Activated CD4-positive, alpha-beta T cell treated with anti-CD3 and anti-CD28 coated beads for 1 hour (primary cell): ENCODE measurements around the gene KHK.

ENCODE experiments used
- DNase-seq: peaks from one replicate; pipeline ENCODE4 v3.0.0-alpha.2; 2020

Gene KHK

DNA sequence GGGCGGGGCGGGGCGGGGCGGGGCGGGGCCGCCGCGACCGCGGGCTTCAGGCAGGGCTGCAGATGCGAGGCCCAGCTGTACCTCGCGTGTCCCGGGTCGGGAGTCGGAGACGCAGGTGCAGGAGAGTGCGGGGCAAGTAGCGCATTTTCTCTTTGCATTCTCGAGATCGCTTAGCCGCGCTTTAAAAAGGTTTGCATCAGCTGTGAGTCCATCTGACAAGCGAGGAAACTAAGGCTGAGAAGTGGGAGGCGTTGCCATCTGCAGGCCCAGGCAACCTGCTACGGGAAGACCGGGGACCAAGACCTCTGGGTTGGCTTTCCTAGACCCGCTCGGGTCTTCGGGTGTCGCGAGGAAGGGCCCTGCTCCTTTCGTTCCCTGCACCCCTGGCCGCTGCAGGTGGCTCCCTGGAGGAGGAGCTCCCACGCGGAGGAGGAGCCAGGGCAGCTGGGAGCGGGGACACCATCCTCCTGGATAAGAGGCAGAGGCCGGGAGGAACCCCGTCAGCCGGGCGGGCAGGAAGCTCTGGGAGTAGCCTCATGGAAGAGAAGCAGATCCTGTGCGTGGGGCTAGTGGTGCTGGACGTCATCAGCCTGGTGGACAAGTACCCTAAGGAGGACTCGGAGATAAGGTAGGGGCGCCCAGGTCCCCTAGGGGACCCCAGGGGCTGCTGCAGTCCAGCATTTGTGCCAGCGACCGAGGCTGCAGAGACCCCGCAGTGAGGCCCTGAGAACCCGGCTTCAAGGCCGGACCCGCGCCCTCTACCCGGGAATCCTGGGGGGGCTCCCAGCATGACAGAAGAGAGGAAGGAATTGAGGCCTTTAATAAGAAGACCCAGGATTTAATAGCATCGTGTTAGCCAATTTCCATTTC lies at the start of gene KHK:
Gene KHK (plus strand): TSS at position 49 of the 870 bp plus-strand sequence. CDS start 488 bp downstream, at position 537.
- DNase-seq, result no peak

DNA sequence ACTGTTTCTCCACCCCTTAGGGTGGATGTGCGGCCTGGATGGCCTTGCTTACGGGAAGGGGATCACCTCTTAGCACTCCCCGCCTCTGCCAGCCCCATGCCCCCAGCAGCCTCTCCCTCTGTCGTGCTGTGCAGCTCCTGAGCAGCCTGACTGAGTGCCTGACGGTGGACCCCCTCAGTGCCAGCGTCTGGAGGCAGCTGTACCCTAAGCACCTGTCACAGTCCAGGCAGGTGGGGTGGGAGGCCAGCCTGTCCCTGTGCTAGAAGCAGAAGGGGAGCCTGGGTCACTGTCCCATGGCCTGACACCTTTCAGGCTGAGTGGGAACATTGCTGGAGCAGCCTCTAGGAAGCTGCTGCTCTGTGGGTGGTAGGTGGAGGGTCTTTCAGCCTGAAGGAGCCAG lies 48.6 kb upstream of the KHK start:
- no peak for DNase-seq

DNA sequence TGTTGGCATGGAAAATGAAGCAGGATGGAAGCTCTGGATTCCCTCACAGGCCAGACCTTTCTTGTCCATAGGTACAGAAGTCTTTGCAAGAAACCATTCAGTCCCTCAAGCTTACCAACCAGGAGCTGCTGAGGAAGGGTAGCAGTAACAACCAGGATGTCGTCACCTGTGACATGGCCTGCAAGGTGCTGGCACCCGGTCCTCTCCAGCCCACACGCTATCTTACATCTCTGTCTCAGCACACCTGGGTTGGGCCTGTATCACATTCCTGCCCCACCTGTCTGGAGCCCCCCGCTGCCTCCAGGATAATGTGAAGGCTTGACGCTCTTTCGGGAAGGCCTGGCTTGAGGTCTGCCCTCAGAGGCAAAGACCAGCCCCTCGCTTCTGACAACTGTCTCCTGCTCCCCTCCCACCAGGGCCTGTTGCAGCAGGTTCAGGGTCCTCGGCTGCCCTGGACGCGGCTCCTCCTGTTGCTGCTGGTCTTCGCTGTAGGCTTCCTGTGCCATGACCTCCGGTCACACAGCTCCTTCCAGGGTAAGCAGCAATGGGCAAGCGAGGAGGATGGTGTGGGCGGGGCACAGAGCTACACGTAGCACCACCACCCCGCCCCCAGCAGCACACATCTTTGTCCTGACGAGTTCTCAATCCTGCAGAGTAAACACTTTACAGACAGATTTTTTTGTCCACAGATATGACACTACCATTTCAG lies 47.8 kb upstream of the KHK start:
- no peak for DNase-seq

DNA sequence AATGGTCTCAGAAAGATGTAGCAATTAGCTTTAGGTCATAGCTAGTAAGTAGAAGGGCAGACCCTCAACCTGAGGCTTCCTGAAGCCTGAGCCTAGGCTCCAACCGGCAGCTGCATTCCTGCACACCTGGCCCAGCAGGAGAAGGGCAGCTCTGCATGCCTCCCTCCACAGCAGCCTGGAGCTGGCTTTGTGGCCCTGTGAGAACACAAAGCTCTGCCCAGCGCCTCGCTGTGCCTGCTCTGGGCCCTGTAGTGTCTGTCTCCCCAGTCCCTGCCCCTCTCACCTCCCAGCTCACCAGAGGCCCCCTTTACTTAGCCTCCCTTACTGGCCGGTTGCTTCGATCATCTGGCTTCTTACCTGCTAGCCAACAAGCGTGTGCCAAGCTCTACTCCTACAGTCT lies 47.1 kb upstream of the KHK start:
- DNase-seq, result no peak

DNA sequence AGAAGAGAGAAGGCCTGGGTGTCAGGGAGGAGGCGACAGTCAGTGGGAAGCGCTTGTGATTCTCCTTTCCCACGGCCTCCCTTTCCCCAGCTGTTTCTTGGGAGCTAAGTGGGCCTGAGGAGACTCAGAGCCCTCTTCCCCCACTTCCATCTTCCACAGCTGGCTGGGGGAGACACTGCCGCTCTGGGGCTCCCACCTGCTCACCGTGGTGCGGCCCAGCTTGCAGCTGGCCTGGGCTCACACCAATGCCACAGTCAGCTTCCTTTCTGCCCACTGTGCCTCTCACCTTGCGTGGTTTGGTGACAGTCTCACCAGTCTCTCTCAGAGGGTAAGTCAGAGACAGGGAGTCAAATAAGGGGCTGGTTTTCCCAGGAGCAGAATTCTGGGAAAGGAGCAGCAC lies 46.7 kb upstream of the KHK start:
- DNase-seq, result no peak

DNA sequence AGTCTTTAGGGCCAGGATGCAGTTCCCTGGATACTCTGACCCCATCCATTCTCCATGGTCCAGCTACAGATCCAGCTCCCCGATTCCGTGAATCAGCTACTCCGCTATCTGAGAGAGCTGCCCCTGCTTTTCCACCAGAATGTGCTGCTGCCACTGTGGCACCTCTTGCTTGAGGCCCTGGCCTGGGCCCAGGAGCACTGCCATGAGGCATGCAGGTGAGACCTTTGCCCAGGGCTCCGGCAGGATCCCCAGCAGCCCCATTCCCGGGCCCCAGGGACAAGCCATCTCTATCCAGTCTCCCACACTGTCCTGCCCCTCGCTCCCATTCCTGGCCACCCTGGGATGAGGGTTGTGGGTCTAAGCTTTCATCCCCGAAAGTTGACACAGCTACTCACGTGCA lies 46.3 kb upstream of the KHK start:
- no peak for DNase-seq

DNA sequence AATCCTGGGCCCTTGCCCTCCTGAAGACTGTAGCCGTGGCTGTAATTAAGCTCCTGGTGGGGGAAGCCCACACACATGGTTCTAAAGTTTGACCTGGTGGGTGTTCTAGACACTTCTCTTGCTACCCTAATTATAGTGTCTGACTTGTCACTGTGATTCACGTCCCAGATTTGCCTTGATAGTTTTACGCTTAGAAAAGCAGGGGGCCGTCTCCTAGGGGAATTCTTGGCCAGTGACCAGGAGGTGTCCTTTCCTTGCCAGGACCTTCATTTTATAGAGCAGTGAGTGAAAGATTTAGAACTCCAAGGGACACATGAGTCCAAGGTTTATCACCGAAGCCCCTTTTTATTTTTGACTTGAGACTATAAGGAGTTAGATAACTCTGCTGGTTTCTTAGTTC lies 44.8 kb upstream of the KHK start:
- DNase-seq, result no peak

DNA sequence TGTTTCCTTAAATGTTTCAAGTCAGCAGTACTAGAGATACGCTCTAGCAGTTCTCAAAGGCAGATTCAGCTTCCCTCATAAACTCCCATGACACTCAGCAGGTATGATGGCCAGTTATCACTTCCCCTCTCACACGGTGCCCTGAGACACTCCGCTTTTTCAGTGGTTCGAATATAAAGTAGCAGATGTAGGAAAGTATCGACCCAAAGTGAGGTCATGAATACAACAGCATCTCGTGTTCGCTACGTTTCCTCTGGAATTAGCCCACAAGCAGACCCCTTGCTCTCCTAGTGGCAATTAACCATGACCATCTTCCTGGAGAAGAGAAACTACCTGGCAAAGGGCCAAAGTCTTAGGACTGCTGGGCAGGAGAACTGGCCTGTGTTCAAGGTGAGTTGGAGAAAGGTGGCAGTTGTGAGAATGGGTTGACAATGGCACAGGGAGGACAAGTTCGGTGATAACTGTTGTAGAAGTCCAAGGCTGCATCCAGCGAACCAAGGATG lies 44.4 kb upstream of the KHK start:
- no peak for DNase-seq

DNA sequence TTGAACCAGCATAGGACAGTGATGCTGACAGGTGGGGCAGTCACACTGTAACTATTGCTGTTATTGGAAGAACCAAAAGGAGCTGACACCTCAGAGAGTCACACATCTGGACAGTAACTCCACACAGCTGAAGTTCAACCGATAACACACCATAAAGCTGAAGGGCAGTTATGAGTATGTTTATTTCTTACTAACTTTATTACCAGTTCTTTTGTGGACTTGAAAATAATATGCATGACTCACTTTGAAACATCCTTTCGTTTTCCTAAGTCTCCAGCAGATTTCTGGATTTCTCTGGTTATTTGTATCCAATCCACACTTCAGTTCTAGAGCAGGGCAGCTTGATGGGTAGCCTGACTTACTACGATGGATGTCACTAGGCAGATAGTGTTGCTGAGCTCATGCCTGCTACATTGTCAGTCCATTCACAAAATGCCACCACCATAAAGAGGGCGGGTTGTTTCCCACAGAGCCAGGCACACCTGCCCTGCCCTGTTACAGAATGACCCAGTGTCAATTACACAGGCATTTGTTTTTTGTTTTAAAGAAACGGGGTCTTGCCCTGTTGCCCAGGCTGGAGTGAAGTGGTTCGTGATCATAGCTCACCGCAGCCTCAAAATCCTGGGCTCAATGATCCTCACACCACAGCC lies 43.5 kb upstream of the KHK start:
- DNase-seq, result no peak

DNA sequence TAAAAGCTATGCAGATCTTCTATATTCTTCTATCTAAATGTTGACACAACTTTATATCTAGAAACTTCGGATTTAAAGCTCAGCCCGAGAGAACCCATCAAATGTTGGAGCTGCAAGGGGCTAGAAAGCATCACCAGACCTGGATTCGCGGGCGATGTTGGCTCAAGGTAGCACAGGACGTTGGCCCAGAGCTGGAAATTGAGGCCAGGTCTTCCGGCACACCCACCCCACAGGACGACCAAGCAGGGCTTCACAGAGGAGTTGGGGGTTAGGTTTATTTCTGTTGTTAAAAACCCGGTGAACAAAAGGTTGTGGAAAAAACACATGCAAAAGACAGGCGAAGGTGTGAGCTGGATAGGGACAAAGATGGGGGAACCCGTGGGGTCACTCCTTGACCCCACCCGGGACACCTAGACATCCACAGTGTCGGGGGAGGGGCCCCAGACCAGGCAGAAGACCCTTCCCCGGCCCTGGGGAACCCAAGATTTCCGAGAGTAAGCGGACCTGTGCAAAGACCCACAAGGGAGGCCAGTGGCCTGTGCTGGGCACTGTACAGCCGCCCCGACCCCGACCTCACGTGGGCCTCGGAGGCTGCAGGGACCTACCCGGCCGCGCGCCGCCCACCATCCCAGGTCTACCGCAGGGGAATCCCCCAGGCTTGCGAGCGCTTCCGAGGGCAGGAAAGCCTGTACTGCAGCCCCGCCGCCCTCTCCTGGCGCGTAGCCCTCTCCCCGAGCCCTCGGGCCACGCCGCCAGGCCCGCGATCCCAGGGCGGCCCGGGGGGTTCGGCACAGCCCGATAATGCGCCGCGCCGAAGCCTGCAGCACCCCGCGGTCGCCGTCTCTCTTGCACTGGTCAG lies 36.9 kb upstream of the KHK start:
- DNase-seq, result peak; percentile 41

DNA sequence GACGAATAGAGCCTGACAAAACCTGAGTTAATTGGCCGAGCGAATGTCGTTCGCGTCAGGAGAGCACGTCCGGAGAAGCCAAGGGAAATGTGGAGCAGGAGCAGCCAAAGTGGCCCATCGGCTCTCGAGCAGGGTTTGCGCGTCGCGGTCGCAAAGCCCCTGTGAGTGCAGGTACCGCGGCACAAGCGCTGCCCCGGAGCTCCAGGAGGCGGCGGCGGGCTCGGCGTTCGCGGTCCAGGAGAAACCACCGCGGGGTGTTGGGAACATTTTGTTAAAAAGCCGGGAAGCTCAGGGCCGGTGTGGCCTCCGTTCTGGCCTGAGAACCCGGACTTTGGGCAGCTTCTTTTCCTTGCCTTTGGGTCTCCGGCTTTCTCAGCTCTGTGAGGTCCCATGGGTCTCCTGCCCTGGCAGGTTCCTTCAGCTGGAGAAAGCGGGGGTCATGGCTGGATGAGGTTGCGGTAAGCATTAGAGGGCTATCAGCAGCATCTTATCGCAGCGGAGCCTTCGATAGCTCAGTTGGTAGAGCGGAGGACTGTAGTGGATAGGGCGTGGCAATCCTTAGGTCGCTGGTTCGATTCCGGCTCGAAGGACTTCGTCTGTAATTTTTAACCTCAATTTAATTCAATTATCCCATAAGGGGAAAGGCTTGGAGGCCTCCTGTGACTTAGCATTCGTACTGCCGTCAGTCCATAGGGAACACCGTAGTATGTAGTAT lies 36.1 kb upstream of the KHK start:
- peak; percentile 90 for DNase-seq

DNA sequence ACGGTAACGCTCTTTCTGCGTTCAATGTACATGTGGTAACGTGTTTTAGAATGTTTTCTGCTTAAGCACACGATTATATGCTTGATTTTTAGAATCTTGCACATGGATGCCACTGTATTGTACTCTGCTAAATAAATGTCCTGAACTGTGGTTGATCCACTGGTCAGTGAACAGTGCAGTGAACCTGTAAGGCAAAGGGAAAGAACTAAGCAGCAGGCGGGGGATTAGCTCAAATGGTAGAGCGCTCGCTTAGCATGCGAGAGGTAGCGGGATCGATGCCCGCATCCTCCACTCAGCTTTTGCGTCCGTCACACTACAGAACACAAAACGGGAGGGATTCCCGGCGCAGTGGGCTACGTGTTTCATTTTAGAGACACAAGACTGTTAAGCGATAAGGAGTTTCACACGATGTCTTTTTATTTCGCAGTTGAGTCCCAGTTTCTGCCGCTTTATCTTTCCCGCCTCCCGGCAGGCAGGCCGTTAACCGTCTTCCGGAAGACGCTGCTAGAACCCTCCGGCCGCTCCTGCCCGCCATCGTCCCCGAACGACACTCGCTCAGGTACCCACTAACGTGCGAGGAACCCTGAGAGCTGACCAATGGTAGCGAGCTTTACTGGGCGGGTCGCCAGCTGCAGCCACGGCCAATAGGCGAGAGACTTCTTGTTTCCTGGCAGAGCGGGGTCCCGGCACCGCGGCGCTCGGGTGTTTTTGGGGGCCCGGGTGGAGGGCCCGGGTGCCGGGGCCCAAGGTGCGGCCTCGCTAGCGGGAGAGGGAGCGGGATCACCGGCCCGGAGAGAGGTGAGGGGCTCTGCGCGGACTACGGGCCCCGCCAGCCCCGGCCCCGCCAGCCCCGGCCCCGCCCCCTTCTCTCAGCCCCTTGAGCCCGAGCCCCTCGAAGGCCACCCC lies 35.3 kb upstream of the KHK start, which contains the start of gene AGBL5:
Gene AGBL5 (plus strand): TSS at position 673 of the 906 bp plus-strand sequence. CDS start 1,291 bp downstream, outside the sequence.
- peak; percentile 95 for DNase-seq

DNA sequence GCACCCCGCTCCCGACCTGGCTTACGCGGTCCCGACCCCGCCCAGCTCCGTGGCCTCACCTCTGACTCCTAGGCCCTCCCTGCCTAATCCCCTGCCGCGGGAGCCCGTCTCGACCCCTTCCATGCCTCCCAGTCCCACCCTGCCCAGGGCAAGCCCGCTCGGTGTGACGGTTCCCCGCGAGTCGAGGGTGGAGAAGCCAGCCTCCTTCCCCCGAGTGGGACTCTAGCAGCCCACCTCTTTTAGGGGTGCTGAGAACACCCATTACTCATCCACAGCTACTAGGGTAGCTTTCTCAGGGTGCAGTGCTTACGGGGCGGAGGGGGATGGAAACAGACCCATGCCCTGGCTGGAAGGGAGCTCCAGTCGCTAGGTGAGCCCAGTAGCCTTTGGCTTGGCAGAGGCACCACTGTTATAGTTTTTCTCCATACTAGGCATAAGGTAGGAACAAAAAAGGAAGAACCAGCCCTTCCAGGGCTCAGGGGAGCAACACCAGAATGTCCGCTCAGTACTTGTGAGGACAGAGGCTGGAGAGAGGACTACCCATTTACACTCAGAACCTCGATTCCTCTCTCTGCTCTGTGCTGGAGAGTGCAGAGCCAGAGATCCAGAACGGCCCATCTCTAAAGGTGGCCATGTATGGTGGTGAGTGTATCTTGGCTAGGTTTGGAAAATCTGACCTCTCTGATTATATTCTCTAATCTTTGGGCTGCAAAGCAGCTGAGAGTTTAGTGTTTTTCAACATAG lies 34.5 kb upstream of the KHK start:
- no peak for DNase-seq

DNA sequence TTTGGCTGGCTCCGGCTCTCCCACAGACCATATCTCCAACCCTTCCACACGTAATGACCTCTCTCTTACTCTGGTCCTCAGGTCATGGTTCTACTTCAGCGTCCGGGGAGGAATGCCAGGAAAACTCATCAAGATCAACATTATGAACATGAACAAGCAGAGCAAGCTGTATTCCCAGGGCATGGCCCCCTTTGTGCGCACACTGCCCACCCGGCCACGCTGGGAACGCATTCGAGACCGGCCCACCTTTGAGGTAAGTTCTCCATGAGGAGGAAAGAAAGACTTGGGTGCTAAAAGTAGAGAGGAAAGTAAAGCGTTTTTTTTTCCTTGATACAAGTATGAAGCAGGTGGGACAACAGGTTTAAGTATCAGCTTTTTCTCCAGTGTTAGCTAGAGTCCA lies 33.3 kb upstream of the KHK start:
- DNase-seq, result no peak

DNA sequence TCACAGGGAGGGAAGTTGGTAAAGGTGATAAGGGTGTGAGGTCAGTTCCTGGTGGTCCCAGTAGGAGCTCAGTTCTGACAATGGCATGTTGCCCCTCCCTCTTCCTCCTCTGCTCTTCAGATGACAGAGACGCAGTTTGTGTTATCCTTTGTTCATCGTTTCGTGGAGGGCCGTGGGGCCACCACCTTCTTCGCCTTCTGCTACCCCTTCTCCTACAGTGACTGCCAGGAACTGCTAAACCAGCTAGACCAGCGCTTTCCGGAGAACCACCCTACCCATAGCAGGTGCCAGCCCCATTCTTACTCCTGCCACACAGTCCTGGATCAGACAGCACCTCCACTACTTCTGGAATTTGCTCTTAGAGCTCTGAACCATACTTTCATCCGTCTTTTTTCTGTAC lies 32.8 kb upstream of the KHK start:
- no peak for DNase-seq

DNA sequence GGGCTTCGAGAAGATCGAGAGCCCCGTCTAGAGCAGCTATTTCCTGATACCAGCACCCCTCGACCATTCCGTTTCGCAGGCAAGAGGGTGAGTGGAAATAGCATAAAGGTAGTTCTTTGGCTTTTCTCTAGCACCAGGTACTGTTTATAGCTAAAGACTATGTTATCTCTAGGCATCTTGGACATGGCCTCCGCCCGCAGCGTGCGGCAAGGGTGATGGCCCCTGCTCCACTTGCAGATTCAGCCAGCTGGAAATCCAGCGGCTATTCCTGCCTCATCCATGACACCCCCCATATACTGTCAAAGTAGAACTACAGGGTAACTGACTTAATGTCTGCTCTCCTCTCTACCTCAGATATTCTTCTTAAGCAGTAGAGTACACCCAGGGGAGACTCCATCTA lies 31.9 kb upstream of the KHK start:
- DNase-seq, result no peak

DNA sequence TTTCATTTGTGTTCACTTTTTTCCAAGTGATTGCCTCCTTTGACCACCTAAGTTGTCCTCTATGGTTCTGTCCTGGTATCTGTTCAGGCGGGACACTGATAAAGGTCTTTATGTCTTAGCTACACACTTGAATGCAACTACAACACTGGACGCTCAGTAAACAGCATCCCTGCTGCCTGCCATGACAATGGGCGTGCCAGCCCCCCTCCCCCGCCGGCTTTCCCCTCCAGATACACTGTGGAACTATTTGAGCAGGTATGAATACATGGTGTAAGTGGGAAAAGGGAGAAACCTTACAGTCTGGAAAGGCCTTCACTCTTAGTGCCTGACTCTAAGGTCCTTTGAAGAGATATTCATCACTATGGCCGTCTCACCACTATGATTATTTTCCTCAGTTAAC lies 29.4 kb upstream of the KHK start:
- DNase-seq, result no peak

DNA sequence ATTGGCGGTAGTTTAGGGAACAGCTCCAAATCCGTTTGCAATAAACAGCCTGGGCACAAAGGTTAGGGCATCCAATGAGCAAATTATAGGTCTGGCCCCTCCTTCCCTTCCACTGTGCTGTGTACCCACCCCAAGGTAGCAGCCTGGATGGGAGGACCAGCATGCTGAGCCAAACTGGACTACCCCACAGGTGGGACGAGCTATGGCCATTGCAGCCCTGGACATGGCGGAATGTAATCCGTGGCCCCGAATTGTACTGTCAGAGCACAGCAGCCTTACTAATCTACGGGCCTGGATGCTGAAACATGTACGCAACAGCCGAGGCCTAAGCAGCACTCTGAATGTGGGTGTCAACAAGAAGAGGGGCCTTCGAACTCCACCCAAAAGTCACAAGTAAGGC lies 28.4 kb upstream of the KHK start:
- DNase-seq, result no peak

DNA sequence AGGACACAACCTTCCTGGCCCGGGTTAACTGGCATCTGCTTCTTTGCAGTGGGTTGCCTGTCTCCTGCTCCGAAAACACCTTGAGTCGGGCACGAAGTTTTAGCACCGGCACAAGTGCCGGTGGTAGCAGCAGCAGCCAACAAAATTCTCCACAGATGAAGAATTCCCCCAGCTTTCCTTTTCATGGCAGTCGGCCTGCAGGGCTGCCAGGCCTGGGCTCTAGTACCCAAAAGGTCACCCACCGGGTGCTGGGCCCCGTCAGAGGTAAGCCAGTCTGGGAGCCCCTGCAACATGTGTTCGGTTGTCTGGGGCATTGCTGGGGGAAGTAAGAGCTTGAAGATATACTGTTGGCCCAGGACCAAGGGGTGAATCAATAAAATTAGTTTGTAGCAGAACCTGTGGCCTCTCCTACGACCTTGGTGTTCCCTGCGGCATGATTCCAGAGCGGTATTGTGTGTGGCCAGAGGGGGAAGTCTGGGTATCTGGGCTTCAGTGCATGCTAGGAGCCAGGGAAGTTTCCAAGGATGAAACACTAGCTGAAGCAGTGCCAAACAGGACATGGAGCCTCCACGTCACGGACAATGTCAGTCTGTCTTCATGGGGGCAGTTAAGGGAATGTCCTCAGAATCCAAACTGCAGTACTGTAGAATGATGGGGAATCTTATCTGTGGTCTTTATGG lies 27.3 kb upstream of the KHK start:
- no peak for DNase-seq
